HFFc6 (cell line): Measurements from ENCODE around the gene ODC1. TPM values are rescaled to one million over a fixed set of nuclear protein-coding genes. Genes with fewer than 3 reads are reported as not detected.

Experiments used
- DNase-seq: peaks from one replicate; pipeline ENCODE4 v3.0.0-alpha.2; 2018
- H3K27ac Mint-ChIP-seq: 2 replicates; pipeline ENCODE4 v1.8.0; 2020; ENCODE audit warnings: mild to moderate bottlenecking, mixed read lengths
- H3K27me3 Mint-ChIP-seq: 2 replicates; pipeline ENCODE4 v1.8.0; 2021; ENCODE audit warnings: mild to moderate bottlenecking, moderate library complexity, mixed read lengths; ENCODE audit not compliant: insufficient read depth
- H3K36me3 Mint-ChIP-seq: 2 replicates; pipeline ENCODE4 v1.8.0; 2021; ENCODE audit warnings: low read depth, mixed read lengths
- H3K4me1 Mint-ChIP-seq: 2 replicates; pipeline ENCODE4 v1.8.0; 2020; ENCODE audit warnings: low read depth, mixed read lengths
- H3K4me3 Mint-ChIP-seq: 2 replicates; pipeline ENCODE4 v1.8.0; 2020; ENCODE audit warnings: mild to moderate bottlenecking, moderate library complexity, mixed read lengths
- H3K9me3 Mint-ChIP-seq: 2 replicates; pipeline ENCODE4 v1.8.0; 2020; ENCODE audit warnings: mild to moderate bottlenecking, mixed read lengths
- total RNA-seq, 6 experiments: library from RNA; stranded (reverse); fragmentation: NEBNext Ultra II Directional; extraction: Animal tissue kit (Norgen Biotek cat#: 25700); gene quantifications; 2 replicates in 1 of 6; 3 replicates in 5 of 6; pipeline ENCODE4 v1.2.3, GENCODE V29; 2021
- TF ChIP-seq, protein P1 (sequence below): fragments of 200-600 bp; sonication (generic); IDR thresholded peaks from 2 replicates; pipeline ENCODE4 v1.5.0; 2021; ENCODE audit warnings: antibody characterized with exemption, mild to moderate bottlenecking

ODC1 gene
- total RNA-seq, 6 experiments from 2014 or later, result 116 to 155 (median 143) TPM

DNA sequence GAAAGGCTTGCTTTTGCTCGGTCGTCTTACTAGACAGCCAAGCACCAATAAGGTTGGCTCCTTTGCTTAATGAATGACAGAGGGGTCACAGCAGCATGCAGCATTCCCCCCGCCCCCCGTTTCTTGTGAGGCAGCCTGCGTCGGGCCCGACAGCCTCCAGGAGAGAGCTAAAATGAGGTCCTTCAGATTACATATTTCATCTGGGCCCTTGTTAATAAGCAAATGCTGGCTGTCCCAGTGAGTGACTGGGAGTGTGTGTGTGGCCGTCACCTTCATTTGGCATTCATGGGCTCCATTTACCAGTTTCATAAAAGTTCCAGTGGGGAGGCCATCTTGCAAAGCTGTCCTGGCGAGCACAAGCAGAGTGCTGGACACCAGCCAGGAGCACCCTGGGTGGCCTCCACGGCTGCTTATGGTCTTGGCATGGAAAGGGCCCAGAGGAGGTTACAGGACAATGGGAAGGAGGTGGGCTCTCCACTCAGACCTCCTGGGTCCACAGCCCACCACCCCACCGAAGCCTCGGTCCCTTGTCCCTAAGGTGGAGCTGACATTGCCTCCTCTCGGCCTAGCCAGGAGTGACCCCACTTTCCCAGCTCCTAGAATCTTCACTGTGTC, 37.2 kb downstream of the ODC1 start:
- Mint-ChIP-seq H3K9me3 (no peaks in the 10 kb centered on the region), H3K4me1 (peaks cover 48% of the 10 kb centered on the region), H3K27ac (no peak overlapping the region), H3K36me3 (peaks cover 9% of the 10 kb centered on the region; the same call in 1 of the 2 replicates), H3K27me3 (peaks cover 2% of the 10 kb centered on the region; the same call in 1 of the 2 replicates), H3K4me3 (no peak overlapping the region)
- DNase-seq, result no peak
- TF ChIP-seq, protein P1, sequence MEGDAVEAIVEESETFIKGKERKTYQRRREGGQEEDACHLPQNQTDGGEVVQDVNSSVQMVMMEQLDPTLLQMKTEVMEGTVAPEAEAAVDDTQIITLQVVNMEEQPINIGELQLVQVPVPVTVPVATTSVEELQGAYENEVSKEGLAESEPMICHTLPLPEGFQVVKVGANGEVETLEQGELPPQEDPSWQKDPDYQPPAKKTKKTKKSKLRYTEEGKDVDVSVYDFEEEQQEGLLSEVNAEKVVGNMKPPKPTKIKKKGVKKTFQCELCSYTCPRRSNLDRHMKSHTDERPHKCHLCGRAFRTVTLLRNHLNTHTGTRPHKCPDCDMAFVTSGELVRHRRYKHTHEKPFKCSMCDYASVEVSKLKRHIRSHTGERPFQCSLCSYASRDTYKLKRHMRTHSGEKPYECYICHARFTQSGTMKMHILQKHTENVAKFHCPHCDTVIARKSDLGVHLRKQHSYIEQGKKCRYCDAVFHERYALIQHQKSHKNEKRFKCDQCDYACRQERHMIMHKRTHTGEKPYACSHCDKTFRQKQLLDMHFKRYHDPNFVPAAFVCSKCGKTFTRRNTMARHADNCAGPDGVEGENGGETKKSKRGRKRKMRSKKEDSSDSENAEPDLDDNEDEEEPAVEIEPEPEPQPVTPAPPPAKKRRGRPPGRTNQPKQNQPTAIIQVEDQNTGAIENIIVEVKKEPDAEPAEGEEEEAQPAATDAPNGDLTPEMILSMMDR, result no peak

GRCh38 chr2:10410001-10410822, 37.9 kb downstream of the ODC1 start:
- TF ChIP-seq, protein P1, result no peak
- H3K27me3 Mint-ChIP-seq, result peaks cover 3% of the 10 kb centered on the region; the same call in 1 of the 2 replicates
- no peaks in the 10 kb centered on the region for H3K9me3 Mint-ChIP-seq
- H3K4me1 Mint-ChIP-seq, result peaks cover 55% of the 10 kb centered on the region
- no peak for DNase-seq
- H3K27ac Mint-ChIP-seq, result no peak overlapping the region
- H3K36me3 Mint-ChIP-seq, result peaks cover 9% of the 10 kb centered on the region; the same call in 1 of the 2 replicates
- no peak overlapping the region for H3K4me3 Mint-ChIP-seq

DNA sequence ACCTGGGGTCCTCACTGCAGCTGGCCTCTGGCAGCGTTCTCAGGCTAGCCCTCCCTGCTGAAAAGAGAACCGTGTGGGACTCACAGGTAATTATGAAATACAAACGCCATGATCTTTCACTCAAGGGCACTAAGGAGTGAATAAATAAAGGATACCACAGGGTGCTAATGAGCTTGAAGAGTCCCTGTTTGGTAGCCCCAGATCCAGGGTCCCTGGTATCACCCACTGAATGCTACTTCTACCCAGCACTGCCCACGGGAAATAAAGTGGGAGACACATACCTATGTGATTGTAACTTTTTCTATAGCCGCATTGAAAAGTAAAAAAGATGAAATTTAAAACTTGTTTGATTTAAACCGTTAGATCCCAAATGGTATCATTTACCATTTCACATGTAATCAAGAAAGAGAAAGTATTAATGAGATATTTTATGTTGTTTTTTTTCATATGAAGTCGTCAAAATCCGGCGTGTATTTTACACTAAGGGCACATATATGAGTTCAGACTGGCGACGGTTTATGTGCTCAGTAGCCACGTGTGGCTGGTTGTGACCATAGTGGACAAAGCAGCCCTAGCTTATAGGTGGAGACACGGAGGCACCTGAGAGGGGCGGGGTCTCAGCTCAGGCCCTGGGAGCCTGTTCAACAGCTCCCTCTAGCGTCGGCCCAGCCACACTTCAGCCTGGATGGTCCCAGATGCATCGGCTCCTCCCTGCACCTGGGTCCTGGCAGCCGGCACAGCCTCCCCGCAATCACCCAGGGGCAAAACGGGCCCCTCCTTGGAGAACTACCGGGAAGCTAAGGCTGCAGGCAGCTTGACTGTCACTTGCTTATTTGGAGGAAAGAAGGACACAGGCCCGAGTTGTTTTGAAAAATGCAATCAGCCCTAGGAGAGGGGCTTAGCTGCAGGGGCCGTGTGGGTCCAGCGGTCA, 39.2 kb downstream of the ODC1 start:
- DNase-seq, result peak; percentile 57
- peaks cover 61% of the 10 kb centered on the region for H3K4me1 Mint-ChIP-seq
- H3K9me3 Mint-ChIP-seq, result no peaks in the 10 kb centered on the region
- peak overlapping the region; percentile 70 for H3K4me3 Mint-ChIP-seq
- H3K27ac Mint-ChIP-seq, result peak overlapping the region; percentile 84
- peaks cover 12% of the 10 kb centered on the region; the same call in 1 of the 2 replicates for H3K36me3 Mint-ChIP-seq
- H3K27me3 Mint-ChIP-seq, result peaks cover 3% of the 10 kb centered on the region; the same call in 1 of the 2 replicates
- TF ChIP-seq, protein P1, result peak; percentile 99

DNA sequence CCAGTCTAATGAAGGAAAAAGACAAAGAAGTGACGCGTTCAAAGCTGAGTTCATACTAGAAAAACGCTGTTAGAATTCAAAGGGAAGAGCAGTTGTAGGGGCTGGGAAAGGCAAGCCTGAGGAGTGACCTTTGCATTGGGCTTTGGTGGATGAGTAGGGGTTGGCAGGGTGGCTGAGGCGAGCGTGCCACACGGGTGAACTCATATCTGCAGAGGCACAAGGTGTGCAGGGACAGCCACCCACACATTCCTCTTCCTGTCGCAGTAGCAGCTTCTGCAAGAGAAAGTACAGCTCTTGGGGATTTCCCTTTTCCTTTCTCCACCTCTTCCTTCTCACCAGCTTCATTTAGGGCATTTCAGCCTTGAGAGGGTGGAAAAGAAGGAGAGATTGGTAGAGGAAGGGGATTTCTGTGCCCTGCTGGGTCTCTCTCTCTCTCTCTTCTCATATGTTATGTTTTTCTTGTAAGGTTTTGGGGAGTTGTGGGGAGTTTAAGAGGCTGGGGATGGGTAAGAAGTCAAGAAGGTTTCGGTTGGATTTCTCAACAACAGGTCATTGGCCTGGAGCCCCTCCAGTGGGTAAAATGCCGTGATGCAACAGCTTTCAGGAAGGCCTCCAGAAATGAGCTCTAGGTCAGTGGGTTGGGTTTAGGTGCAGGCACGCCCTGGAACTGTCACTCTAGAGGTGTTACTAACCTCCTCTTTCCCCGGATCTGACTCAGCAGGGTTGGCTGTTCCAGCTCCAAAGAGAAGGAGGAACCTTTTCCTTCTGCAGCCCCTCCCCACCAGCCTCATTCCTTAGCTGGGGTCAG, 40.1 kb downstream of the ODC1 start:
- Mint-ChIP-seq H3K27me3 (peaks cover 3% of the 10 kb centered on the region; the same call in 1 of the 2 replicates), H3K27ac (peak overlapping the region; percentile 84), H3K9me3 (no peaks in the 10 kb centered on the region), H3K4me3 (peak overlapping the region; percentile 70), H3K36me3 (peaks cover 16% of the 10 kb centered on the region; the same call in 1 of the 2 replicates), H3K4me1 (peaks cover 59% of the 10 kb centered on the region)
- DNase-seq, result peak; percentile 63
- TF ChIP-seq, protein P1, result no peak
